Spleen (tissue), 11 donors: Measurements from ENCODE around the gene TRAPPC6A. TPM values are rescaled to one million over a fixed set of nuclear protein-coding genes. Genes with fewer than 3 reads are reported as not detected.

ENCODE experiments used
- DNase-seq: peaks from one replicate; pipeline ENCODE4 v3.0.0-alpha.2; 2020
- H3K27ac ChIP-seq, 8 donors: fragments of 200-600 bp; sonication (generic) in 7 of 8; 1 replicate in 4 of 8; 2 replicates in 4 of 8; pipeline versions ENCODE4 v1.5.0 to v1.8.0; 2016 to 2021; ENCODE audit warnings: inconsistent platforms in 4 of 8, mild to moderate bottlenecking in 4 of 8, moderate library complexity in 1 of 8
- H3K27me3 ChIP-seq, 7 donors: fragments of 200-600 bp; sonication (generic) in 6 of 7; replicated peaks in 1 of 7; 1 replicate in 4 of 7; 2 replicates in 3 of 7; pipeline versions ENCODE4 v1.5.0 to v1.8.0; 2016 to 2021; ENCODE audit warnings: inconsistent platforms in 3 of 7, mild to moderate bottlenecking in 1 of 7
- H3K36me3 ChIP-seq, 6 donors: fragments of 200-600 bp; sonication (generic) in 5 of 6; 1 replicate in 4 of 6; 2 replicates in 2 of 6; pipeline versions ENCODE4 v1.5.0 to v1.8.0; 2016 to 2021; ENCODE audit warnings: inconsistent platforms in 2 of 6
- H3K4me1 ChIP-seq, 6 donors: fragments of 200-600 bp; sonication (generic) in 5 of 6; 1 replicate in 3 of 6; 2 replicates in 3 of 6; pipeline versions ENCODE4 v1.5.0 to v1.8.0; 2016 to 2021; ENCODE audit warnings: inconsistent platforms in 3 of 6
- H3K4me3 ChIP-seq, 8 donors: fragments of 200-600 bp; sonication (generic) in 7 of 8; 1 replicate in 4 of 8; 2 replicates in 4 of 8; pipeline versions ENCODE4 v1.5.0 to v1.8.0; 2016 to 2021; ENCODE audit warnings: inconsistent platforms in 4 of 8, mild to moderate bottlenecking in 4 of 8, moderate library complexity in 2 of 8
- H3K9me3 ChIP-seq, 8 donors: fragments of 200-600 bp; sonication (generic) in 7 of 8; 1 replicate in 4 of 8; 2 replicates in 4 of 8; pipeline versions ENCODE4 v1.5.0 to v1.8.0; 2016 to 2021; ENCODE audit warnings: inconsistent platforms in 4 of 8
- CTCF ChIP-seq, 11 experiments: fragments of 200-600 bp in 7 of 11; fragments of 450-650 bp in 4 of 11; sonication (generic) in 4 of 11; IDR thresholded peaks in 8 of 11; conservative IDR thresholded peaks in 3 of 11; 1 replicate in 7 of 11; 2 replicates in 4 of 11; pipeline versions ENCODE4 v1.4.0 to v1.8.0; 2016 to 2021; ENCODE audit warnings: antibody characterized with exemption in 11 of 11, inconsistent platforms in 4 of 11, mild to moderate bottlenecking in 1 of 11
- POLR2A ChIP-seq, 3 donors: fragments of 450-650 bp; IDR thresholded peaks; one replicate each; pipeline ENCODE4 v1.5.1; 2017; ENCODE audit warnings: antibody characterized with exemption in 3 of 3, mild to moderate bottlenecking in 1 of 3
- POLR2AphosphoS5 ChIP-seq, 3 donors: sonication (generic); formaldehyde crosslinking; IDR thresholded peaks; one replicate each; pipeline ENCODE4 v1.5.1; 2017; ENCODE audit warnings: antibody characterized with exemption in 3 of 3
- WGBS, 5 donors: extraction: QIAGEN DNeasy Blood & Tissue Kit in 3 of 5; methylation state at CpG; one replicate each; pipeline versions ENCODE4 v1.1.5 to v1.1.7; 2013 to 2018; 5-methylcytosine and 5-hydroxymethylcytosine counted together
- intact Hi-C: fragments of 100-400 bp; cut with DNase I; formaldehyde crosslinking; loops from one replicate; pipeline ENCODE4 v1.15.0; 2023; ENCODE audit warnings: low total_unique reads
- polyA plus RNA-seq, 3 donors: library from polyadenylated mRNA; stranded (reverse); fragments of 200-250 nt; gene quantifications; one replicate each; pipeline ENCODE4 v1.2.1, GENCODE V29; 2013
- total RNA-seq, 7 donors: library from RNA; depleted of rRNA in 3 of 7; stranded (reverse); fragments of >200 nt in 3 of 7; fragmentation: NEBNext Ultra II Directional in 4 of 7; extraction: Animal tissue kit (Norgen Biotek cat#: 25700) in 4 of 7; gene quantifications; one replicate each; pipeline versions ENCODE4 v1.1.0 to v1.2.1, GENCODE V29; 2016 to 2021
- donor health status: healthy with polysubstance abuse.
- donor health status: DM: no; HTN: no; CAD: no; lungs with moderate emphysema.
- donor health status: DM: no; HTN: no; CAD: no.
- donor health status: Bipolar disorder and iron deficiency.
- donor health status: healthy.
- donor health status: DM: no; HTN: no; CAD: no.
- donor health status: DM: yes; HTN: yes; CAD: no.

The TRAPPC6A gene
- total and polyA plus RNA-seq, 10 donors, result 25.9 to 109 (median 39.8) TPM

GRCh38 chr19:45216667-45217066 lies 38.6 kb upstream of the TRAPPC6A start:
- Histone ChIP-seq H3K36me3 (no peaks in the 10 kb centered on the region), H3K4me3 (no peak overlapping the region), H3K9me3 (no peaks in the 10 kb centered on the region), H3K4me1 (peaks cover 4 to 72% (median 27%) of the 10 kb centered on the region in 6 donors), H3K27me3 (peaks cover 0 to 58% (median 11%) of the 10 kb centered on the region in 7 donors), H3K27ac (peak overlapping the region in 2 of 8 donors; percentile 71)
- no peak for TF ChIP-seq POLR2AphosphoS5 (IDR thresholded peaks at IDR 0.05)
- no peak for TF ChIP-seq POLR2A (IDR thresholded peaks at IDR 0.05)
- TF ChIP-seq CTCF (IDR thresholded peaks at IDR 0.05 in 8 of 11, conservative IDR thresholded peaks at IDR 0.05 in 3 of 11), result no peak
- WGBS, 5 donors, result 74 to 86% (median 82%) methylated on average over 6 of the region's 6 CpGs
- intact Hi-C loops, result no loop called here
- DNase-seq, result no peak

- peak; percentile 81 for DNase-seq
- intact Hi-C loops, result no loop called here
- peak overlapping the region in 6 of 8 donors; percentile 14 to 71 (median 69) for H3K27ac ChIP-seq
These were observed 37.6 kb upstream of the TRAPPC6A start for GRCh38 chr19:45215391-45216191.

DNA sequence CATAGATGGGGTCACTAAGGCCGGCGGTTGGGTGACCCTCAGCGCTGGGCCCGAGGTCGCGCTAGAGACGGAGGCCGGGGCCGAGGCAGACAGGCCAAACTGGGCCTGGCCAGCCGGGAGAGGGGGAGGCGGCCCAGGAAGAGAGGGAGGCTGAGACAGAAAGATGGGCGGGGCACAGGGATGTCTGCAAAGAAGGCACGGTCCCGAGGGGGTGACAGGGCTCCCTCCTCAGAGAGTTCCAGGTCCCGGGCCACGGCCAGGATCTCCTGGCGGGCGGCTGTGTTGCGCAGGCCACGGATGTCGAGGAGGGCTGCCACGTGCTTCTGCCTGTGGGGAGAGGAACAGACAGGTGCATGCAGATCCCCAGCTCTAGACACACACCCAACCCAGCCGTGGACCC lies 35.0 kb upstream of the TRAPPC6A start:
- no peak for TF ChIP-seq POLR2A (IDR thresholded peaks at IDR 0.05)
- peak in 1 of 3 donors; percentile 41 for TF ChIP-seq POLR2AphosphoS5 (IDR thresholded peaks at IDR 0.05)
- no peak for TF ChIP-seq CTCF (IDR thresholded peaks at IDR 0.05 in 8 of 11, conservative IDR thresholded peaks at IDR 0.05 in 3 of 11)
- 67 to 85% (median 76%) methylated on average over 20 to 23 of the region's 23 CpGs for WGBS, 5 donors
- DNase-seq, result no peak
- no peak overlapping the region for H3K4me3 ChIP-seq
- H3K36me3 ChIP-seq, result no peaks in the 10 kb centered on the region
- H3K27me3 ChIP-seq, result peaks cover 0 to 54% (median 9%) of the 10 kb centered on the region in 7 donors
- H3K27ac ChIP-seq, result peak overlapping the region in 7 of 8 donors; percentile 36 to 77 (median 67)
- H3K9me3 ChIP-seq, result no peaks in the 10 kb centered on the region
- intact Hi-C loops, result no loop called here
- H3K4me1 ChIP-seq, result peaks cover 4 to 77% (median 33%) of the 10 kb centered on the region in 6 donors

More at GRCh38 chr19:45215391-45216191, 37.6 kb upstream of the TRAPPC6A start:
- Histone ChIP-seq H3K36me3 (no peaks in the 10 kb centered on the region), H3K4me3 (no peak overlapping the region), H3K27me3 (peaks cover 0 to 63% (median 11%) of the 10 kb centered on the region in 7 donors), H3K4me1 (peaks cover 4 to 83% (median 33%) of the 10 kb centered on the region in 6 donors), H3K9me3 (no peaks in the 10 kb centered on the region)
- TF ChIP-seq POLR2AphosphoS5 (IDR thresholded peaks at IDR 0.05) (peak; percentile 62 to 84 (median 82)), POLR2A (IDR thresholded peaks at IDR 0.05) (no peak), CTCF (IDR thresholded peaks at IDR 0.05 in 8 of 11, conservative IDR thresholded peaks at IDR 0.05 in 3 of 11) (peak in 6 of 11 experiments; percentile 16 to 46 (median 28))
- WGBS, 5 donors, result 5 to 27% (median 11%) methylated on average over 24 to 35 of the region's 35 CpGs

DNA sequence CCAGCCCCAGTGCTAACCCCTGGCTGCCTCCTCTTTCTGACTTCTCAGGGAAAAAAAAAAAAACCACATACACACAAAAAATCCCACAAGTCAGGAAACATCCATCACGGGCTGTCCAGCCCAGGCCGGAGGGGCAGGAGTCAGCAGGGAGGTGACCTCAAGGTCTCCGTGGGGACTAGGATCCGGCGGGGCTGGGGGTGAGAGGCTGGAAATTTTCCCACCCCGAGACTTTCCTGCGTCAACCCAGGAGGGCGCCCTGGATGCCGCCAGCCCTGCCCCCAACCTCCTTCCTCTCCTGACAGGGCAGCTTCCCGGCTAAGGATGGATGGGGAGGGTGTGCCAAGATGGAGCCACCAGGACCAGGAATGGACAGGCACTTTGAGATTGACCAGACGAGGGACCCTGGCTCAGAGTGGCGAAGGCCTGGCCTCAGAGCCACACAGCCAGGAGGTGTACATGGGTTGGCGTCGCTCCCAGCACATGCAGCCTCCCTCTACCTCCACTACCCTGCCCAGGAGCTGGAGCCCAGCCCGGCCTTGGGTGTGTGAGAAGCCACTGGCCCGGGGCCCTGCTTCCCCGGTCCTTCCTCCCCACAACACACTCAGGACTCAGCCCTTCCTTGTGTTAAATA lies 33.8 kb upstream of the TRAPPC6A start:
- Histone ChIP-seq H3K36me3 (no peaks in the 10 kb centered on the region), H3K4me3 (no peak overlapping the region), H3K9me3 (no peaks in the 10 kb centered on the region), H3K27ac (peak overlapping the region in 7 of 8 donors; percentile 36 to 77 (median 67)), H3K4me1 (peaks cover 4 to 65% (median 33%) of the 10 kb centered on the region in 6 donors), H3K27me3 (peaks cover 0 to 42% (median 0%) of the 10 kb centered on the region in 7 donors)
- intact Hi-C loops, result no loop called here
- WGBS, 5 donors, result 14 to 26% (median 21%) methylated on average over 15 to 17 of the region's 17 CpGs
- DNase-seq, result peak; percentile 84
- TF ChIP-seq POLR2AphosphoS5 (IDR thresholded peaks at IDR 0.05) (peak; percentile 59 to 79 (median 73)), POLR2A (IDR thresholded peaks at IDR 0.05) (no peak), CTCF (IDR thresholded peaks at IDR 0.05 in 8 of 11, conservative IDR thresholded peaks at IDR 0.05 in 3 of 11) (no peak)
